Measurements from ENCODE around the gene HNRNPF.
"Not testable (repeated sequence)": the region's sequence is repeated elsewhere in the genome, so short reads cannot be mapped to it uniquely, and the experiment has no call there.

The HNRNPF gene, protein sequence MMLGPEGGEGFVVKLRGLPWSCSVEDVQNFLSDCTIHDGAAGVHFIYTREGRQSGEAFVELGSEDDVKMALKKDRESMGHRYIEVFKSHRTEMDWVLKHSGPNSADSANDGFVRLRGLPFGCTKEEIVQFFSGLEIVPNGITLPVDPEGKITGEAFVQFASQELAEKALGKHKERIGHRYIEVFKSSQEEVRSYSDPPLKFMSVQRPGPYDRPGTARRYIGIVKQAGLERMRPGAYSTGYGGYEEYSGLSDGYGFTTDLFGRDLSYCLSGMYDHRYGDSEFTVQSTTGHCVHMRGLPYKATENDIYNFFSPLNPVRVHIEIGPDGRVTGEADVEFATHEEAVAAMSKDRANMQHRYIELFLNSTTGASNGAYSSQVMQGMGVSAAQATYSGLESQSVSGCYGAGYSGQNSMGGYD

DNA sequence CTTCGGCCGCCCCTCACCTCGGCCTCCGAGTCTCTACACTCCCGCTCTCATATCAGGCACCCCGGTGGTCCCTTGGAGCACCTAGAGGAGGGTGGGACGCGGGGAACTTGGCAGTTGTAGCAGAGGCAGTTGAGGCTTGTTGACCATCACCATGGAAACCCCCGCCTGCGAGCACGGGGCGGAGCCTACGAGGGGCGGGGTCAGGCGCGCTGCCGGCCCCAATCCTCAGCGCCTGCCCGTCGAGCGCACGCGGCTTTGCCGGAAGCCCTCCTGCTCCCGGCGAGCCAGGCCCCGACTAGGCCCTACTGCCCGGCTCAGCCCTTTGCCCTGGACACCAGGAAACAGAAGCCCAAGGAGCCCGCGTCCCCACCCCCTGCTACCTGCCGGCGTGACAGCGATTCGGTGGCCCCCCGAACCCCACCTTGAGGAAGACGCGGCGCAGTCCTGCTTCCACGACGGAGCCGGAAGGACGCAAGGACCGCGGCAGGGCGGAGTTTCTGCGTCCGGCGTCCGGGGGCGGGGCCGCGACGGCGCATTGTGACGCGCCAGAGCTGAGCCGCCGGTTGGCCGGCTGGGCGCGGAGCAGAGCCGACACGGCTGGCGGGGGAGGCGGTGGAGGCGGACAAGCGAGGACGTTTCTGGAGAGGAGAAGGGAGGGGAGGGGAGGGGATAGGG is at the start of gene HNRNPF:
TSS of gene HNRNPF (minus strand) at position 477 of the 675 bp plus-strand sequence. CDS start 21,302 bp downstream, outside the sequence.
- peak; percentile 93 to 94 for DNase-seq (ENCODE audit: low read depth in 2 of 2)

DNA sequence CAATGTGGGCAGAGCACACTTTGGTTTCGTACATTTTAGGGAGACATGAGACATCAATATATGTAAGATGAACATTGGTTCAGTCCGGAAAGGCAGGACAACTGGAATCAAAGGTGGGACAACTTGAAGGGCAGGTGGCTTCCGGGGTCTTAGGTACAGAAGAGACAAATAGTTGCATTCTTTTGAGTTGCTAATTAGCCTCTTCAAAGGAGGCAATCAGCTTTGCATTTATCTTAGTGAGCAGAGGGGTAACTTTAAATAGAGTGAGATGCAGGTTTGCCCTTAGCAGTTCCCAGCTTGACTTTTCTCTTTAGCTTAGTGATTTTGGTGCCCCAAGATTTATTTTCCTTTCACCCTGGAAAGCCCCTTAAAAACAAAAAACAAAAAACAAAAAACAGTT is 49.2 kb upstream of the HNRNPF start:
- DNase-seq (ENCODE audit: low read depth in 2 of 2): no peak

DNA sequence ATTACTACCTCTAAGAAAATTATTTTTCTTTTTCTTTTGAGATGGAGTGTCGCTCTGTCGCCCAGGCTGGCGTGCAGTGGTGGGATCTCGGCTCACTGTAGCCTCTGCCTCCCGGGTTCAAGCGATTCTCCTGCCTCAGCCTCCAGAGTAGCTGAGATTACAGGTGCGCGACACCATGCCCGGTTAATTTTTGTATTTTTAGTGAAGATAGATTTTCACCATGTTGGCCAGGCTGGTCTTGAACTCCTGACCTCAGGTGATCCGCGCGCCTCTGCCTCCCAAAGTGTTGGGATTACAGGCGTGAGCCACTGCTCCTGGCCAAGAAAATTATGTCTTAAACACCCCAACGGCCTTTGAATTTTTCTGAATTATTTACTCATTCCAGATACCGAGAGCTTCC is 47.6 kb upstream of the HNRNPF start:
- not testable (repeated sequence) for DNase-seq (ENCODE audit: low read depth in 2 of 2)

DNA sequence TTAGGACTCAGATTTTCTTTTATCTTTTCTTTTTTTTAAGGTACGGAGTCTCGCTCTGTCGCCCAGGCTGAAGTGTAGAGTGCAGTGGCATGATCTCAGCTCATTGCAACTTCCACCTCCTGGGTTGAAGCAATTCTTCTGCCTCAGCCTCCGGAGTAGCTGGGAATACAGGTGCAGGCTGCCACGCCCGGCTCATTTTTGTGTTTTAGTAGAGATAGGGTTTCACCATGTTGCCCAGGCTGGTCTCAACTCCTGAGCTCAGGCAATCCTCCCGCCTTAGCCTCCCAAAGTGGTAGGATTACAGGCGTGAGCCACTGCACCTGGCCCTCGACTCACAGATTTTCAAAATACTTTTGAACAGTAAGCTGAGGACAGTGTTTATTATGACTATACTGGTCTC is 45.0 kb upstream of the HNRNPF start:
- DNase-seq (ENCODE audit: low read depth in 2 of 2): not testable (repeated sequence)

DNA sequence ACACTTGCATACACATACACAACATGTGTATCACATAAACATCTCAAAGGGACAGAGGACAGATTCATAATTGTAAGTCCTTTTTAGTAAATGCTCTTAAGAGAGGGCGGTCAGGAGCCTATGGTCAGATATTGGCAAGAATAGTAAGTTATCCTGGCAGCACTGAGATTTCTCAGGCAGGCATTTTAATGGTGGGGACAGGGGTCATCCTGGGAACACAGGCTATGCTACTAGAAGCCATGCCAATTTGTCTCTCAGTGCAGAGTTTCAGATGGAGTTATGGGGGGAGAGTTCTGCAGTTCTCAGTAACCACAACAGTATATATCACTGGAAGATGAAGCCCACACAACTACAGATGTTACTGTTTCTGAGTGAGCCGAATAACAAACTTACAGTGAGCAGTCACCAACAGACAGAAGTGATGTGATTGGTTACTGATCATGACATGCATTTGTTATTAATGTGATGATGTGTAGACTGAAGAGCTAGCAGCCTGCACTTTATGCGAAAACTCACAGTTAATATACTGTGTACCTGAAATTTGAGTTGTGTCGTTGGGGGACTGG is 44.4 kb upstream of the HNRNPF start:
- no peak for DNase-seq (ENCODE audit: low read depth in 2 of 2)

DNA sequence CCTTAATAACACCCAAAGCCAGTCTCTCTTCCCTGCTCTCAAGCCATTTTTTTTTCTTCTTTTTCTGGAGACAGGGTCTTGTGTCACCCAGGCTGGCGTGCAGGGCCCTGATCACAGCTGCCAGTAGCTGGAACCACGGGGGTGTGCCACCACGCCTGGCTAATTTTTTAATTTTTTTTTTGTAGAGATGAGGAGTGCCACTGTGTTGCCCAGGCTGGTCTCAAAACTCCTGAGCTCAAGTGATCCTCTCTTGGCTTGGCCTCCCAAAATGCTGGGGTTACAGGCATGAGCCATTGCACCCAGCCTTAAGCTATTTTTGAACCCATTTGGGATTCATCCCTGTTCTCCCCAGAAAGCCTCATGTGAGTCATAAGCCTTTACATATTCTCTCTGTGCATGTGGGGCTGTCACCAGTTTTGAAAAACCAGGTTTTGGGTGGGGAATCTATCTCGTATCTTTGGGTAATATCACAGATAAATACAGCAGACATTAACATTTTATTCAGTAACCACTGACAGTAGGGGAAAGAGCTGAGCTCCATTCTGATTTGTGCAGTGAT is 43.4 kb upstream of the HNRNPF start:
- DNase-seq (ENCODE audit: low read depth in 2 of 2): no peak

DNA sequence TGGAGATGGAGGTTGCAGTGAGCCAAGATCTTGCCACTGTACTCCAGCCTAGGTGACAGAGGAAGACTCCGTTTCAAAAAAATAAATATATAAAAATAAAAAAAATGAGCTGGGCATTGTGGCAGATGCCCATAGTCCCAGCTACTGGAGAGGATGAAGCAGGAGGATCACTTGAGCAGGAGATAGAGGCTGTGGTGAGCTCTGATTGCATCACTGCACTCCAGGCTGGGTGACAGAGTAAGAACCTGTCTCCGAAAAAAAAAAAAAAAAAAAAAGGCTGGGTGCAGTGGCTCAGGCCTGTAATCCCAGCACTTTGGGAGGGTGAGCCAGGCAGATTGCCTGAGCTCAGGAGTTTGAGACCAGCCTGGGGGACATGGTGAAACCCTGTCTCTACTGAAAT is 39.8 kb upstream of the HNRNPF start:
- no peak for DNase-seq (ENCODE audit: low read depth in 2 of 2)

DNA sequence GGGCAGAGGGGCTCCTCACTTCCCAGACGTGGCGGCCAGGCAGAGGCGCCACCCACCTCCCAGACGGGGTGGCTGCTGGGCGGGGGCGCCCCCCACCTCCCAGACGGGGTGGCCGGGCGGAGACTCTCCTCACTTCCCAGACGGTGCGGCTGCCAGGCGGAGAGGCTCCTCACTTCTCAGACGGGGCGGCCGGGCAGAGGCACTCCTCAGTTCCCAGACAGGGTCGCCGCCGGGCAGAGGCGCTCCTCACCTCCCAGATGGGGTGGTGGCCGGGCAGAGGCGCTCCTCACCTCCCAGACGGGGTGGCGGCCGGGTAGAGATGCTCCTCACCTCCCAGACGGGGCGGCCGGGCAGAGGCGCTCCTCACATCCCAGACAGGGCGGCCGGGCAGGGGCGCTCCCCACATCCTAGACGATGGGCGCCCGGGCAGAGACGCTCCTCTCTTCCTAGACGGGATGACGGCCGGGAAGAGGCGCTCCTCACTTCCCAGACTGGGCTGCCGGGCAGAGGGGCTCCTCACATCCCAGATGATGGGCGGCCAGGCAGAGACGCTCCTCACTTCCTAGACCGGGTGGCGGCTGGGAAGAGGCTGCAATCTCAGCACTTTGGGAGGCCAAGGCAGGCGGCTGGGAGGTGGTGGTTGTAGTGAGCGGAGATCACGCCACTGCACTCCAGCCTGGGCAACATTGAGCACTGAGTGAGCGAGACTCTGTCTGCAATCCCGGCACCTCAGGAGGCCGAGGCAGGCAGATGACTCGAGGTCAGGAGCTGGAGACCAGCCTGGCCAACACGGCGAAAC is 37.4 kb upstream of the HNRNPF start:
- not testable (repeated sequence) for DNase-seq (ENCODE audit: low read depth in 2 of 2)

DNA sequence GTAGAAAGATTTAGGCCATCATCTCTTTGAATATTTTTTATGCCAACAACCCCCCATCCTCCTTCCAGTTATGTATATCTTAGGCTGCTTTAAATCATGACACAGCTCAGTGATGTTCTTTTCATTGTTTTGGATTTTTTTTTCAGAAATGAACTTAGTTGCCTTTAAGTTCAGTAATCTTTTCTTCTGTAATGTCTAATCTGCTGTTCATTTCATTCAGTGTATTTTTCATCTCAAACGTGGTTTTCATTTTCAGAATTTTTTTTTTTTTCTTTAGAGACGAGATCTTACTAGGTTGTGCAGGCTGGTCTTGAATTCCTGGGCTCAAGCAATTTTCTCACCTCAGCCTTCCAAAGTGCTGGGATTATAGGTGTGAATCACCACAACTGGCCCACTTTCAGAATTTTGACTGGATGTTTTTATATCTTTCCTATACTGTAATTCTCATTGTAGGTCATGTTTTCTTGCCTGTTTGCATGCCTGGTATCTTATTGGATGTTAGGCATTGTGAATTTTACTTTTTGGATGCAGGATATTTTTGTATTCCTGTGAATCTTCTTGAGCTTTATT is 36.0 kb upstream of the HNRNPF start:
- no peak for DNase-seq (ENCODE audit: low read depth in 2 of 2)

DNA sequence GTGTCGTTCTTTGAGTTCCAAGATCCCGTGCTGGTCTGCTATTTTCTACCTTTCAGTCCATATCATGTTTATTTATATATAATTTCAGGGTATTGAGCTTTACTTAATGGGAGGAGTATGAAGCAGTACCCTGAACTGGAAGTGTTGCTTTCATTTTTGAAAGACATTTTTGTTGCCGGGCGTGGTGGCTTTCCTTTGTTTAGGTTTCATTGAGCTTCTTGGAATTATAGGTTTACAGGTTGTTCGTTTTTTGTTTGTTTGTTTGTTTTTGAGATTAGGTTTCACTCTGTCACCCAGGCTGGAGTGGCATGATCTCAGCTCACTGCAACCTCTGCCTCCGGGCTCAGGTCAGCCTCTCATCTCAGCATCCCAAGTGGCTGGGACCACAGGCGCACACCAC is 35.3 kb upstream of the HNRNPF start:
- DNase-seq (ENCODE audit: low read depth in 2 of 2): no peak

DNA sequence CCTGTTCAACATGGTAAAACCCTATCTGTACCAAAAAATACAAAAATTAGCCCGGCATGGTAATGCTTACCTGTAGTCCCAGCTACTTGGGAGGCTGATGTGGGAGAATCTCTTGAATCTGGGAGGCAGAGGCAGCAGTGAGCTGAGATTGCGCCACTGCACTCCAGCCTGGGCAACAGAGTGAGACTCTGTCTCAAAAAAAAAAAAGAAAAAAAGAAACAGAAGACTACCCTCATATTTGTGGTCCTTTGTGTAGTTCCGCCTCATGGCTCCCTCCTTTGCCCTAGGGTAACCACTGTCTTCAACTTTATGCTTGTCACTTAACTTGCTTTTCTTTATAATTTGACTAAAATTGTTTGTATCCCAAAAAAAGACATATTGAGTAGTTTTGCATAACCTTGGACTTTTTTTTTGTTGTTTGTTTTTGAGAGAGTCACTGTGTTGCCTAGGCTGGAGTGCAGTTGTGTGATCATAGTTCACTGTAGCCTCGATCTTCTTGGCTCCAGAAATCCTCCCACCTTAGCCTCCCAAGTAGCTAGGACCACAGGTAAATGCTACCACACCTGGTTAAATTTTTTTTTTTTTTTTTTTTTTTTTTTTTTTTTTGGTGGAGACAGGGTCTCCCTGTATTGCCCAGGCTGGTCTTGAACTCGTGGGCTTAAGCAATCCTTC is 31.6 kb upstream of the HNRNPF start:
- DNase-seq (ENCODE audit: low read depth in 2 of 2): no peak

DNA sequence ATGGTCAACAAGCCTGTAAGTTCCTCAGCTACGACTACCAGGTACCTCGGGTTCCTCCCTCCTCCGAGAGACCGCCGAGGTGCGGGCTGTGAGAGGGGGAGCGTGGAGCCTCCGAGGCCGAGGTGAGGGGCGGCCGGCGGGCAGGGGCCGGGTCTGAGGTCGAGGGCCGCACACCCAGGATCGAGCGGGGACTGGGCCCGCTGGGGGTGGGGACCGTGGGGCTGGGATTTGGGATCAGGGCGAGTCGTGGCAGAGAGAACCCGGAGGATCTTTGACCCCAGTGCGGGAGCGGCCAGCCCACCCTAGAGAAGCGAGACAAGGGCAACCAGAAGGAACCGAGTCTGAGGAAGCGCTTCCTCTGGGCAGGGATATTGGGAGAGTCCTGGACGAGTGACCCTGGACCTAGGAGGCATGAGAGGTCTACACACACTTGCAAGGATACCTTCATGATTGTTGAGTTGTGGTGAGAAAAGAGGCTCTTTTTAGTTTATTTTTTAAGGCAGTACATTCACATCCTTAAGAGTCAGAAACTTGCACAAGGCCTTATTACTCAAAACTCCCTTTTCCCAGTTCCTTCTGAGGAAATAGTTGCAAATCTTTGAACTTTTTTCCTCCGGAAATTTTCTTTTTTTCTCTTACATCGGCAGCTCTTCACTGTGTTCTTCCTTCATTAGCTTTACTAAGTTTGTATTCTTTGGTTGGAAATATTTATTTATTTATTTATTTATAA is 28.3 kb upstream of the HNRNPF start:
- no peak for DNase-seq (ENCODE audit: low read depth in 2 of 2)

DNA sequence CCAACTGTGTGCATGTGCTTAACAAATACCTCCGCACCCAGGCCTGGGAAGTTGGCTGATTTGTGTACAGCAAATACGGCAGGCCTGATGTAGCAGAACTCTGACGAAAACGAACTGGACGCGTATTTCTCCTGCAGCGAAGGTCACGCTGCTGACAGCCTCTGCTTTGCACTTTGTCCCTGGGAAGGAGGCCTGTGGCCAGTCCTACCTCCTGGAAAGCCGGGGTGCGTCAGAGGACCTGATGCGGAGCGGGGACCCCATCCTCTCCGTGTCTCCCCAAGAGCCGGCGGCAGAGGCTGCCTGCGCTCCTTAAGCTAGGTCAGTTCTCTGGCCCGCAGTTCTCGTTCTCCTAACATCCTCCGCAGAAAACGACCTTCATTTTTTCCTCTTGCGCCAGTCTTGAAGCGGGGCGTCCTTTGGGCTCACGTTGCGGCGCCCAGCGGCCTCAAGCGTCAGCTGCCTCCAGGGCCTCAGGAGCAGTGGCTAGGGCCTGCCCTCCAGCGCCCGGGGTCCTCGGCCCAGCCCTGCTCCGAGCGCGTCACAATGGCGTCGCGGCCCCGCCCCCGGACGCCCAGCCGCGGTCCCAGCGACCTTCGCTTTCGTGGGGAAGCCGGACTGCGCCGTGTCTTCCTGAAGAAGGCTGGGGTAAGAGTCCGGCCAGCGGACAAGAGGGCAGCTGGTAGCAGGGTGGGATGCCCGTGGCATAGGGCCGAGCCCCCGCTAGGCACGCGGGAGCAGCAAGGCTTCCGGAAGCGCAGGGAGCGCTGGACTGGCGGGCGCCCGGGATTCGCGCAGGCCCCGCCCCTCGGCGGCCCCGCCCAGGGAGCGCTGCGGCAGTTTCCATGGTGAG is 27.5 kb upstream of the HNRNPF start, which contains the start of gene ZNF487:
TSS of gene ZNF487 (plus strand) at position 821 of the 850 bp plus-strand sequence. CDS start 38,703 bp downstream, outside the sequence.
- peak; percentile 80 for DNase-seq (ENCODE audit: low read depth in 2 of 2)

DNA sequence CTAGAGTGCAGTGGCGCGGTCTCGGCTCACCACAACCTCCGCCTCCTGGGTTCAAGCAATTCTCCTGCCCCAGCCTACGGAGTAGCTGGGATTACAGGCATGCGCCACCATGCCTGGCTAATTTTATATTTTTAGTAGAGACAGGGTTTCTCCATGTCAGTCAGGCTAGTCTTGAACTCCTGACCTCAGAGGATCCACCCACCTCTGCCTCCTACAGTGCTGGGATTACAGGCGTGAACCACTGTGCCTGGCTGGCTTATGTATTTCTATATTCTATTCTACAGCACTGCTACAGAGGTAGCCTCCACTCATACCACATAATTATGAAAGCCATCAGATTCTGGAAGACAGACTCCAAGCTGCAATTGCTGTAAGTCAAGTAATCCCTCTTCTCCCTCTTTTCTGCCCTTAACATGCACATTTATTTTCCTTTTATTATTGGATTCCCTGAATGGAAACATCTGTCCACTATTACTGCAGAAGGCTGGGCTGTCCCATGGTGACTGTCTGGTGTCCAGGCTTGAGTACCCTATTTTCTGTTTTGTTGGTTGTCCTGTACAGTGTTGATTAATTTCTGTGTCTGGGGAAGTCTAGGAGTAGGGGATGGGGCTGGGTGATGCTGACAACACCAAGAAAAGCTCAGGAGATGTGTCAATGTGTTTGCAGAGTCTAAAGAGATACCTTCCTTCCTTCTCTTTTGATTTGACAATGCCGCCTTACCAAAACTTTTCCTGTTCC is 22.1 kb upstream of the HNRNPF start:
- DNase-seq (ENCODE audit: low read depth in 2 of 2): no peak

DNA sequence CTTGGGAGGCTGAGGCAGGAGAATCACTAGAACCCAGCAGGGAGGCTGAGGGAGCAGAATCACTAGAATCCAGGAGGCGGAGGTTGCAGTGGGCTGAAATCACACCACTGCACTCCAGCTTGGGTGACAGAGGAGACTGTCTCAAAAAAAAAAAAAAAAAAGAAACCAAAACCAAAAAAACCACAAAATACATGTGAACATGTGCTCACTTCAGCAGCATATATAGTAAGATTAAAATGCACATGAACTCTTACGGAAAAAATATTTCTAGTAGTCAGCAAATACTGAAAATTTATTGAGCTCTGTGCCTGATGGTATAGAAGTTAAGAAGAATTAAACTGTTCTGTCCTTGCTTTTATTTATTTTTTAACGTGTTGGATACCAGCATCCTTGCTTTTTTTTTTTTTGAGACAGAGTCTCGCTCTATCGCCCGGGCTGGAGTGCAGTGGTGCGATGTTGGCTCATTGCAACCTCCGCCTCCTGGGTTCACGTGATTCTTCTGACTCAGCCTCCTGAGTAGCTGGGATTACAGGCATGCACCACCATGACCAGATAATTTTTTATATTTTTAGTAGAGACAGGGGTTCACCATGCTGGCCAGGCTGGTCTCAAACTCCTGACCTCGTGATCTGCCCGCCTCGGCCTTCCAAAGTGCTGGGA is 18.3 kb upstream of the HNRNPF start:
- DNase-seq (ENCODE audit: low read depth in 2 of 2): no peak

DNA sequence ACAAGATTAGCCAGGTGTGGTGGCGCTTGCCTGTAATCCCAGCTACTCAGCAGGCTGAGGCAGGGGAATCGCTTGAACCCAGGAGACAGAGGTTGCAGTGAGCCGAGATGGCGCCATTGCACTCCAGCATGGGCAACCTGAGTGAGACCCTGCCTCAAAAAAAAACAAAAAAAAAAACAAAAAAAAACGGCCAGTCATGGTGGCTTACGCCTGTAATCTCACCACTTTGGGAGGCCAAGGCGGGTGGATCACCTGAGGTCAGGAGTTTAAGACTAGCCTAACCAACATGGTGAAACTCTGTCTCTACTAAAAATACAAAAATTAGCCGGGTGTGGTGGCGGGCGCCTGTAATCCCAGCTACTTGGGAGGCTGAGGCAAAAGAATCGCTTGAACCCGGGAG is 17.5 kb upstream of the HNRNPF start:
- DNase-seq (ENCODE audit: low read depth in 2 of 2): not testable (repeated sequence)

DNA sequence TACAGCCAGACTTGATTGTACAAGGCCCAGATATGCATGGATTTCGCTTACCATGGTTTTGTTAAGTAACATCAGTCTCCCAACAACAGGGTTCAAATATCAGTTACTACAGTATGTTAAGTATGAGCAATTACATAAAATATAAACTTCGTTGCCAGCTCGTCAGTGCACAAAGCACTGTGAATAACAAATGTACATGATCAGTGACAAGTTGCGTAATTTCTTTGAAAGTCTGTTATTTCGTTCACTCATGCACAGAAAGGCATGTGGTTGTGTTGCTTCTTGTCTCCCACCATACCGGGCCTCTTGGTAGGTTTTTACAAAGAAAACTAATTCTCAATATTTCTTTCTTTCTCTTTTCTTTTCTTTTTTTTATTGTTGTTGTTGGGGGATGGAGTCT is 15.4 kb upstream of the HNRNPF start:
- no peak for DNase-seq (ENCODE audit: low read depth in 2 of 2)

DNA sequence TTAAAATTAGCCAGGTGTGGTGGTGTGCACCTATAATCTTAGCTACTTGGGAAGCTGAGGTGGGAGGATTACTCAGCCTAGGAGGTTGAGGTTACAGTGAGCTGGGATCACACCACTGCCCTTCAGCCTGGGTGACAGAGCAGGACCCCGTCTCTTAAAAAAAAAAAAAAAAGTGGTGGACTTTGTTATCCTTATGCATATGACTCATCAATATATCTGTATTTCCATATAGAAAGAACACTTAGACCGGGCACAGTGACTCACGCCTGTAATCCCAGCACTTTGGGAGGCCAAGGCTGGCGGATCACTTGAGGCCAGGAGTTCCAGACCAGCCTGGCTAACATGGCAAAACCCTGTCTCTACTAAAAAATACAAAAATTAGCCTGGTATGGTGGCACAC is 13.0 kb upstream of the HNRNPF start:
- not testable (repeated sequence) for DNase-seq (ENCODE audit: low read depth in 2 of 2)
